ENCODE measurements around the gene NTSR2. TPM values are rescaled to one million over a fixed set of nuclear protein-coding genes. Genes with fewer than 3 reads are reported as not detected.

The NTSR2 gene
- total and polyA plus RNA-seq, 10 of the 15 experiments (the other 5 are each of a cell fraction or from before 2014, with no cell fraction given), result not detected

DNA sequence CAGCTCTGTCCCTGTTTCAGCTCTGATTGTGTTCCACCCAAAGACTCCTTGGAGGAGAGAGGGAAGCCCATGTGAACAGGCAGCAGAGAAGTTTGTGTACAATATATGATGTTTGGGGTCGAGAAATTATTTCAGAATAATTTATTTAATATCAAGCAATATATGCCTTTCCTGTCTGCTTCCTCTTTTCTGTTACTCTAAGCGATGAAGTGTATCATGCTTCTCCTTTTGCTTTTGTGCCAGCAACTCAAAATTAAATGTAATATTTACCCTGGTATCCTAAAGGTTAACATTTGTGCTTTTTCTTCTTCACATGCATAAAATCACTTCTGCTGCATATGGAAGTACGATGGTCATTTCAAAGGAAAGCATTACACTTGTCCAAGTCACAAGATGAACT, 2.4 kb upstream of the NTSR2 start:
- TF ChIP-seq JUNB (IDR thresholded peaks at IDR 0.05), result no peak
- TF ChIP-seq, protein P1, sequence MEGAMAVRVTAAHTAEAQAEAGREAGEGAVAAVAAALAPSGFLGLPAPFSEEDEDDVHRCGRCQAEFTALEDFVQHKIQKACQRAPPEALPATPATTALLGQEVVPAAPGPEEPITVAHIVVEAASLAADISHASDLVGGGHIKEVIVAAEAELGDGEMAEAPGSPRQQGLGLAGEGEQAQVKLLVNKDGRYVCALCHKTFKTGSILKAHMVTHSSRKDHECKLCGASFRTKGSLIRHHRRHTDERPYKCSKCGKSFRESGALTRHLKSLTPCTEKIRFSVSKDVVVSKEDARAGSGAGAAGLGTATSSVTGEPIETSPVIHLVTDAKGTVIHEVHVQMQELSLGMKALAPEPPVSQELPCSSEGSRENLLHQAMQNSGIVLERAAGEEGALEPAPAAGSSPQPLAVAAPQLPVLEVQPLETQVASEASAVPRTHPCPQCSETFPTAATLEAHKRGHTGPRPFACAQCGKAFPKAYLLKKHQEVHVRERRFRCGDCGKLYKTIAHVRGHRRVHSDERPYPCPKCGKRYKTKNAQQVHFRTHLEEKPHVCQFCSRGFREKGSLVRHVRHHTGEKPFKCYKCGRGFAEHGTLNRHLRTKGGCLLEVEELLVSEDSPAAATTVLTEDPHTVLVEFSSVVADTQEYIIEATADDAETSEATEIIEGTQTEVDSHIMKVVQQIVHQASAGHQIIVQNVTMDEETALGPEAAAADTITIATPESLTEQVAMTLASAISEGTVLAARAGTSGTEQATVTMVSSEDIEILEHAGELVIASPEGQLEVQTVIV (IDR thresholded peaks at IDR 0.05; ENCODE audit: borderline replicate concordance, partially characterized antibody), result no peak
- no peak for TF ChIP-seq CBFB (IDR thresholded peaks at IDR 0.05; ENCODE audit: low read depth)
- TF ChIP-seq TCF7 (IDR thresholded peaks at IDR 0.05; ENCODE audit: borderline replicate concordance), result no peak
- TF ChIP-seq, protein P2, sequence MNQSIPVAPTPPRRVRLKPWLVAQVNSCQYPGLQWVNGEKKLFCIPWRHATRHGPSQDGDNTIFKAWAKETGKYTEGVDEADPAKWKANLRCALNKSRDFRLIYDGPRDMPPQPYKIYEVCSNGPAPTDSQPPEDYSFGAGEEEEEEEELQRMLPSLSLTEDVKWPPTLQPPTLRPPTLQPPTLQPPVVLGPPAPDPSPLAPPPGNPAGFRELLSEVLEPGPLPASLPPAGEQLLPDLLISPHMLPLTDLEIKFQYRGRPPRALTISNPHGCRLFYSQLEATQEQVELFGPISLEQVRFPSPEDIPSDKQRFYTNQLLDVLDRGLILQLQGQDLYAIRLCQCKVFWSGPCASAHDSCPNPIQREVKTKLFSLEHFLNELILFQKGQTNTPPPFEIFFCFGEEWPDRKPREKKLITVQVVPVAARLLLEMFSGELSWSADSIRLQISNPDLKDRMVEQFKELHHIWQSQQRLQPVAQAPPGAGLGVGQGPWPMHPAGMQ (IDR thresholded peaks at IDR 0.05; ENCODE audit: borderline replicate concordance), result no peak
- no peak for TF ChIP-seq GABPA (IDR thresholded peaks at IDR 0.05; ENCODE audit: low read depth)
- no peak for TF ChIP-seq EED (IDR thresholded peaks at IDR 0.05; ENCODE audit: low read depth)
- TF ChIP-seq, protein P3, sequence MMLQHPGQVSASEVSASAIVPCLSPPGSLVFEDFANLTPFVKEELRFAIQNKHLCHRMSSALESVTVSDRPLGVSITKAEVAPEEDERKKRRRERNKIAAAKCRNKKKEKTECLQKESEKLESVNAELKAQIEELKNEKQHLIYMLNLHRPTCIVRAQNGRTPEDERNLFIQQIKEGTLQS (IDR thresholded peaks at IDR 0.05; ENCODE audit: borderline replicate concordance, extremely low read depth, low read depth, low read length), result no peak
- no peak for TF ChIP-seq BRCA1 (IDR thresholded peaks at IDR 0.05; ENCODE audit: low read depth, low read length)
- TF ChIP-seq ZSCAN29 (IDR thresholded peaks at IDR 0.05), result no peak
- TF ChIP-seq, protein P4, sequence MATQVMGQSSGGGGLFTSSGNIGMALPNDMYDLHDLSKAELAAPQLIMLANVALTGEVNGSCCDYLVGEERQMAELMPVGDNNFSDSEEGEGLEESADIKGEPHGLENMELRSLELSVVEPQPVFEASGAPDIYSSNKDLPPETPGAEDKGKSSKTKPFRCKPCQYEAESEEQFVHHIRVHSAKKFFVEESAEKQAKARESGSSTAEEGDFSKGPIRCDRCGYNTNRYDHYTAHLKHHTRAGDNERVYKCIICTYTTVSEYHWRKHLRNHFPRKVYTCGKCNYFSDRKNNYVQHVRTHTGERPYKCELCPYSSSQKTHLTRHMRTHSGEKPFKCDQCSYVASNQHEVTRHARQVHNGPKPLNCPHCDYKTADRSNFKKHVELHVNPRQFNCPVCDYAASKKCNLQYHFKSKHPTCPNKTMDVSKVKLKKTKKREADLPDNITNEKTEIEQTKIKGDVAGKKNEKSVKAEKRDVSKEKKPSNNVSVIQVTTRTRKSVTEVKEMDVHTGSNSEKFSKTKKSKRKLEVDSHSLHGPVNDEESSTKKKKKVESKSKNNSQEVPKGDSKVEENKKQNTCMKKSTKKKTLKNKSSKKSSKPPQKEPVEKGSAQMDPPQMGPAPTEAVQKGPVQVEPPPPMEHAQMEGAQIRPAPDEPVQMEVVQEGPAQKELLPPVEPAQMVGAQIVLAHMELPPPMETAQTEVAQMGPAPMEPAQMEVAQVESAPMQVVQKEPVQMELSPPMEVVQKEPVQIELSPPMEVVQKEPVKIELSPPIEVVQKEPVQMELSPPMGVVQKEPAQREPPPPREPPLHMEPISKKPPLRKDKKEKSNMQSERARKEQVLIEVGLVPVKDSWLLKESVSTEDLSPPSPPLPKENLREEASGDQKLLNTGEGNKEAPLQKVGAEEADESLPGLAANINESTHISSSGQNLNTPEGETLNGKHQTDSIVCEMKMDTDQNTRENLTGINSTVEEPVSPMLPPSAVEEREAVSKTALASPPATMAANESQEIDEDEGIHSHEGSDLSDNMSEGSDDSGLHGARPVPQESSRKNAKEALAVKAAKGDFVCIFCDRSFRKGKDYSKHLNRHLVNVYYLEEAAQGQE (IDR thresholded peaks at IDR 0.05; ENCODE audit: low read depth, low read length), result no peak
- no peak for TF ChIP-seq POU2F2 (IDR thresholded peaks at IDR 0.05; ENCODE audit: borderline replicate concordance, low read depth, low read length)
- TF ChIP-seq, protein P5, sequence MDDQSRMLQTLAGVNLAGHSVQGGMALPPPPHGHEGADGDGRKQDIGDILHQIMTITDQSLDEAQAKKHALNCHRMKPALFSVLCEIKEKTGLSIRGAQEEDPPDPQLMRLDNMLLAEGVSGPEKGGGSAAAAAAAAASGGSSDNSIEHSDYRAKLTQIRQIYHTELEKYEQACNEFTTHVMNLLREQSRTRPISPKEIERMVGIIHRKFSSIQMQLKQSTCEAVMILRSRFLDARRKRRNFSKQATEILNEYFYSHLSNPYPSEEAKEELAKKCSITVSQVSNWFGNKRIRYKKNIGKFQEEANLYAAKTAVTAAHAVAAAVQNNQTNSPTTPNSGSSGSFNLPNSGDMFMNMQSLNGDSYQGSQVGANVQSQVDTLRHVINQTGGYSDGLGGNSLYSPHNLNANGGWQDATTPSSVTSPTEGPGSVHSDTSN (IDR thresholded peaks at IDR 0.05; ENCODE audit: insufficient replicate concordance, low read depth, low read length), result no peak
- TF ChIP-seq MEF2B (IDR thresholded peaks at IDR 0.05; ENCODE audit: partially characterized antibody, poor library complexity, severe bottlenecking), result no peak
- ATAC-seq, result no peak
- no TSS peak for BruUV-seq (replicated peaks)
- no peaks in the 10 kb centered on the region for H3K4me1 ChIP-seq (ENCODE audit: control insufficient read depth, insufficient read depth, low read length)
- no peaks in the 10 kb centered on the region for H3K36me3 ChIP-seq (ENCODE audit: control insufficient read depth in 2 of 2, insufficient read depth in 2 of 2, low read length in 1 of 2)
- H3K9me3 ChIP-seq (replicated peaks; ENCODE audit: control insufficient read depth, insufficient read depth, low read length), result no peaks in the 10 kb centered on the region; the same call in 2 of the 3 replicates
- in situ Hi-C loops (cut with MboI), result no loop called here
- ChIA-PET CTCF (interaction anchor here (1.5 kb wide), 1 partner anchor 9 kb away, joined by 4 read pairs; no protein-coding TSS in a partner anchor), RAD21 (ENCODE audit: unreplicated experiment) (no interaction called here), SMC1A (ENCODE audit: uncharacterized antibody, unreplicated experiment) (no interaction called here), POLR2A (no interaction called here)
- H3K27ac ChIP-seq (ENCODE audit: control insufficient read depth, insufficient read depth), result no peak overlapping the region
- no peaks in the 10 kb centered on the region for H4K20me1 ChIP-seq (ENCODE audit: control insufficient read depth, insufficient read depth)
- WGBS (ENCODE audit: insufficient coverage, insufficient replicate concordance, low lambda C conversion rate, missing lambda C conversion rate), result 12% methylated on average over 3 of the region's 3 CpGs
- no peaks in the 10 kb centered on the region for H3K79me2 ChIP-seq (ENCODE audit: control insufficient read depth, insufficient read depth, low read length)
- H3K4me3 ChIP-seq, result no peak overlapping the region
- H3K27me3 ChIP-seq (replicated peaks in 1 of 2; ENCODE audit: control insufficient read depth in 2 of 2, insufficient read depth in 2 of 2, low read length in 1 of 2), result peaks cover 0 to under 1% of the 10 kb centered on the region in 2 experiments
- FAIRE-seq, result no peak
- intact Hi-C loops (cut with micrococcal nuclease; ENCODE audit: unreplicated experiment), result no loop called here
- H3K9ac ChIP-seq (ENCODE audit: control insufficient read depth, insufficient read depth, low read length), result no peak overlapping the region
- DNase-seq (ENCODE audit: low read depth, low spot score), result no peak
- H3K4me2 ChIP-seq (ENCODE audit: control insufficient read depth, insufficient read depth), result no peak overlapping the region
- H2AFZ ChIP-seq (ENCODE audit: control insufficient read depth, low read depth, low read length), result no peak overlapping the region
